Uterus (tissue), 4 donors: ENCODE measurements around the gene GSK3A. TPM values are rescaled to one million over a fixed set of nuclear protein-coding genes. Genes with fewer than 3 reads are reported as not detected.

Experiments used
- DNase-seq, 2 donors: peaks; one replicate each; pipeline ENCODE4 v3.0.0-alpha.2; 2019 to 2020
- H3K27ac ChIP-seq, 2 donors: fragments of 200-600 bp; sonication (generic); 1 replicate in 1 of 2; 2 replicates in 1 of 2; pipeline ENCODE4 v1.5.1; 2016 to 2018
- H3K27me3 ChIP-seq, 2 donors: fragments of 200-600 bp; sonication (generic); one replicate each; pipeline ENCODE4 v1.5.1; 2018 to 2019; ENCODE audit warnings: control low read depth in 1 of 2
- H3K36me3 ChIP-seq, 2 donors: fragments of 200-600 bp; sonication (generic); one replicate each; pipeline ENCODE4 v1.5.1; 2019; ENCODE audit warnings: control low read depth in 1 of 2
- H3K4me1 ChIP-seq, 2 donors: fragments of 200-600 bp; sonication (generic); one replicate each; pipeline ENCODE4 v1.5.1; 2018 to 2019; ENCODE audit warnings: control low read depth in 1 of 2
- H3K4me3 ChIP-seq, 2 donors: fragments of 200-600 bp; sonication (generic); 1 replicate in 1 of 2; 2 replicates in 1 of 2; pipeline ENCODE4 v1.5.1; 2018 to 2019; ENCODE audit warnings: mild to moderate bottlenecking in 1 of 2
- H3K9me3 ChIP-seq, 2 donors: fragments of 200-600 bp; sonication (generic); one replicate each; pipeline ENCODE4 v1.5.1; 2019; ENCODE audit warnings: control low read depth in 1 of 2
- CTCF ChIP-seq, 4 experiments: fragments of 200-600 bp in 2 of 4; fragments of 450-650 bp in 2 of 4; sonication (generic) in 2 of 4; IDR thresholded peaks; one replicate each; pipeline ENCODE4 v1.5.1; 2016 to 2019; ENCODE audit warnings: antibody characterized with exemption in 4 of 4, mild to moderate bottlenecking in 2 of 4, moderate library complexity in 1 of 4
- POLR2A ChIP-seq, 2 donors: fragments of 450-650 bp; IDR thresholded peaks; one replicate each; pipeline ENCODE4 v1.6.1; 2016; ENCODE audit warnings: antibody characterized with exemption in 2 of 2, mild to moderate bottlenecking in 1 of 2, moderate library complexity in 1 of 2
- intact Hi-C: fragments of 100-400 bp; cut with DNase I; formaldehyde crosslinking; loops from one replicate; pipeline ENCODE4 v1.15.1; 2023; ENCODE audit warnings: low total_unique reads
- total RNA-seq, 4 donors: library from RNA; depleted of rRNA in 3 of 4; stranded (reverse); fragments of >200 nt in 3 of 4; gene quantifications; one replicate each; pipeline versions ENCODE4 v1.1.0 to v1.2.4, GENCODE V29; 2014 to 2023
- donor health status: DM: yes; HTN: yes; CAD: no.

Gene GSK3A
- total RNA-seq, 4 donors from 2014 or later, result 3.5 to 44.3 (median 34.4) TPM

GRCh38 chr19:42276821-42277220, 34.4 kb upstream of the GSK3A start:
- Histone ChIP-seq H3K27ac (peak overlapping the region; percentile 97), H3K27me3 (no peaks in the 10 kb centered on the region), H3K36me3 (no peaks in the 10 kb centered on the region), H3K4me3 (no peak overlapping the region), H3K9me3 (no peaks in the 10 kb centered on the region), H3K4me1 (peaks cover 0 to 31% of the 10 kb centered on the region in 2 donors)
- no peak for DNase-seq
- intact Hi-C loops, result no loop called here
- TF ChIP-seq CTCF (IDR thresholded peaks at IDR 0.05) (no peak), POLR2A (IDR thresholded peaks at IDR 0.05) (no peak)

GRCh38 chr19:42276284-42276683, 33.9 kb upstream of the GSK3A start:
- H3K27ac ChIP-seq, result peak overlapping the region in 1 of 2 donors; percentile 97
- H3K27me3 ChIP-seq, result no peaks in the 10 kb centered on the region
- peaks cover 0 to 28% of the 10 kb centered on the region in 2 donors for H3K4me1 ChIP-seq
- intact Hi-C loops, result no loop called here
- TF ChIP-seq CTCF (IDR thresholded peaks at IDR 0.05) (no peak), POLR2A (IDR thresholded peaks at IDR 0.05) (no peak)
- no peaks in the 10 kb centered on the region for H3K36me3 ChIP-seq
- H3K4me3 ChIP-seq, result no peak overlapping the region
- no peak for DNase-seq
- no peaks in the 10 kb centered on the region for H3K9me3 ChIP-seq

DNA sequence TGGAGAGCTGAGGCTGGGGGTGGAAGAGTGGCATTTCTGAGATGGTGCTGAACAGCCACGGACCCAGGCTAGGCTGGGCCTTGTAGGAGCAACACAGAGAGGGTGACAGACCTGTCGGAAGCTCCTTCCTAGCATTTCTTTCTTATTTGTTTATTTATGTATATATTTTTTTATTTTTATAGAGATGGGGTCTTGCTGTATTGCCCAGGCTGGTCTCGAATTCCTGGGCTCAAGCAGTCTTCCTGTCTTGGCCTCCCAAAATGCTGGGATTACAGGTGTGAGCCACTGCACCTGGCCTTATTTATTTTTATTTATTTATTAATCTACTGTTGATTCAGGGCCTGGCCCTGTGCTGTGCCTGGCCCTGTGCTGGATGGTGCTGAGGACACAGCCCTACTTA, 33.1 kb upstream of the GSK3A start:
- Histone ChIP-seq H3K9me3 (no peaks in the 10 kb centered on the region), H3K27me3 (no peaks in the 10 kb centered on the region), H3K27ac (peak overlapping the region in 1 of 2 donors; percentile 97), H3K4me3 (no peak overlapping the region), H3K36me3 (no peaks in the 10 kb centered on the region), H3K4me1 (peaks cover 5 to 32% of the 10 kb centered on the region in 2 donors)
- DNase-seq, result no peak
- intact Hi-C loops, result no loop called here
- TF ChIP-seq CTCF (IDR thresholded peaks at IDR 0.05) (no peak), POLR2A (IDR thresholded peaks at IDR 0.05) (no peak)

DNA sequence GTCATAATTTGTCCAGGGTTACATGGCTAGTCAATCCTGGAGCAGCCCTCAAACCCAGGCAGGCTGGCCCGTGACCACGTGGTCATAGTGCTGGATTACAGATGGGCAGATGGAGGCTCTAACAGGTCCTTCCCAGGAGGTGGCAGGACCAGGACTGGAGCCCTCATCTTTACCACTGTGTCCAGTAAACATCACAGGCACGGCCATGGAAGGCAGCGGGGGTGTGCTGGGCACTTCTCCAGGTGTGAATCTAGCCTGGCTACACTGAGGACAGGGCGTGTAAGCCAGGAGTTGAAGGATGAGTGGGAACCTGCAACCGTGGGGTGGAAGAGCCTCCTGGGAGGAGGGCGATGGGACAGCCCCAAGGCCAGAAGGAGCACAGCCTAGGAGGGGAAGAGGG, 32.7 kb upstream of the GSK3A start:
- no peak for DNase-seq
- peaks cover 5 to 36% of the 10 kb centered on the region in 2 donors for H3K4me1 ChIP-seq
- no peak for TF ChIP-seq CTCF (IDR thresholded peaks at IDR 0.05)
- TF ChIP-seq POLR2A (IDR thresholded peaks at IDR 0.05), result no peak
- H3K9me3 ChIP-seq, result no peaks in the 10 kb centered on the region
- no peak overlapping the region for H3K27ac ChIP-seq
- H3K4me3 ChIP-seq, result no peak overlapping the region
- intact Hi-C loops, result no loop called here
- H3K27me3 ChIP-seq, result no peaks in the 10 kb centered on the region
- no peaks in the 10 kb centered on the region for H3K36me3 ChIP-seq

DNA sequence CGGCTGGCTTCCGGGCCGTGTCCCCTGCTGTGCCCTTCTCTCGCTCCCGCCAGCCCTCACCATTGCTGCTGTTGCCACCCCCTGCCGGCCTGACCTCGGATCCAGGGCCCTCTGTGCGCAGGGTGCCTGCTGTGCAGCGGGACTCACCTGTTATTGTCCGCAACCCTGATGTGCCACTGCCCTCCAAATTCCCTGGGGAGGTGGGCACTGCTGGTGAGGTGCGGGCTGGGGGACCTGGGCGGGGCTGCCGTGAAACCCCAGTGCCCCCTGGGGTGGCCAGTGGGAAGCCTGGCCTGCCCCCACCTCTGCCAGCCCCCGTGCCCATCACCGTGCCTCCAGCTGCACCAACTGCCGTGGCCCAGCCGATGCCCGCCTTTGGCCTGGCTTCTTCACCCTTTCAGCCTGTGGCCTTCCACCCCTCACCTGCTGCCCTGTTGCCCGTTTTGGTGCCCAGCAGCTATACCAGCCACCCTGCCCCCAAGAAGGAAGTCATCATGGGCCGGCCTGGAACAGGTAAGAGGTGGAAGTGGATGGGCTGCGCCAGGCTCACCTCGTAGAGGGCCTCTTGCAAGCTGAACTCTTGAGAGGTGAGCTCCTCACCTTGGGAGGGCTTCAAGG, 31.8 kb upstream of the GSK3A start:
- H3K4me1 ChIP-seq, result peaks cover 5 to 34% of the 10 kb centered on the region in 2 donors
- DNase-seq, result no peak
- no peak overlapping the region for H3K4me3 ChIP-seq
- H3K9me3 ChIP-seq, result no peaks in the 10 kb centered on the region
- H3K27me3 ChIP-seq, result no peaks in the 10 kb centered on the region
- TF ChIP-seq CTCF (IDR thresholded peaks at IDR 0.05) (no peak), POLR2A (IDR thresholded peaks at IDR 0.05) (no peak)
- H3K36me3 ChIP-seq, result no peaks in the 10 kb centered on the region
- intact Hi-C loops, result no loop called here
- H3K27ac ChIP-seq, result no peak overlapping the region
